GM12891 (cell line): ENCODE data around the gene MCM7.

Experiments used
- DNase-seq: peaks from one replicate; pipeline ENCODE4 v3.0.0; 2011; ENCODE audit warnings: low spot score; ENCODE audit not compliant: insufficient read length
- FAIRE-seq: peaks from 2 replicates; lab custom pipeline; 2011; peaks lifted over from hg19 to GRCh38; lab: Jason Lieb, UNC
- PAX5 ChIP-seq: IDR thresholded peaks from 2 replicates; pipeline ENCODE4 v1.6.1; 2011; ENCODE audit warnings: low read length, moderate library complexity, mild to moderate bottlenecking; ENCODE audit not compliant: insufficient read depth, severe bottlenecking
- POLR2A ChIP-seq: IDR thresholded peaks from 2 replicates; pipeline ENCODE4 v1.6.1; 2011; ENCODE audit warnings: low read depth, low read length, control low read depth
- POLR2AphosphoS5 ChIP-seq: IDR thresholded peaks from 2 replicates; pipeline ENCODE4 v1.6.1; 2011; ENCODE audit warnings: low read depth, low read length, control low read depth
- POU2F2 ChIP-seq: IDR thresholded peaks from 2 replicates; pipeline ENCODE4 v1.6.1; 2011; ENCODE audit warnings: low read depth, mild to moderate bottlenecking, control low read depth, low read length, moderate library complexity
- SPI1 ChIP-seq: IDR thresholded peaks from 2 replicates; pipeline ENCODE4 v1.6.1; 2011; ENCODE audit warnings: low read depth, low read length, control low read depth
- TAF1 ChIP-seq: IDR thresholded peaks from 2 replicates; pipeline ENCODE4 v1.6.1; 2011; ENCODE audit warnings: low read depth, low read length, control low read depth

MCM7 gene

GRCh38 chr7:100109521-100110163 is 8.4 kb upstream of the MCM7 start:
- TF ChIP-seq POLR2AphosphoS5 (no peak), POLR2A (no peak), POU2F2 (no peak), SPI1 (no peak), PAX5 (no peak), TAF1 (no peak)
- no peak for DNase-seq
- no peak for FAIRE-seq

GRCh38 chr7:100107890-100108289 is 6.7 kb upstream of the MCM7 start:
- DNase-seq (no peak), FAIRE-seq (no peak)
- TF ChIP-seq TAF1 (no peak), POLR2AphosphoS5 (no peak), POU2F2 (no peak), SPI1 (no peak), PAX5 (no peak), POLR2A (no peak)

GRCh38 chr7:100107125-100107737 is 6.0 kb upstream of the MCM7 start:
- DNase-seq, result no peak

DNA sequence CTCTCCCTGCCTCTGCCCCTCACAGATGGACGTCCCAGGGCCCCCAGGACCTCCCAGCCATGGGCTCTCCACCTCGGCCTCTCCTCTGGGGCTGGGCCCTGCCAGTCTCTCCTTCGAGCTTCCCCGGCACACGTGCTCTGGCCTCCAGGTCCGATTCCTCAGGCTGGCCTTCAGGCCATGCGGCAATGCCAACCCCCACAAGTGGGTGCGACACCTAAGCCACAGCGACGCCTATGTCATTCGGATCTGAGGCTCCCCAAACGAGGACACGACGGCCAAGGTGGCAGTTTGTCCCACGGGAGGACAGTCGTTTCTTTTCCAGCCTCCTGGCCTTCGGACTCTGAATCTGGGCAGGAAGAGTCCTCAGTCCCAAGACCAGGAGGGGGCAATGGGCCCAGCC is 5.4 kb upstream of the MCM7 start:
- FAIRE-seq, result no peak
- TF ChIP-seq TAF1 (no peak), POU2F2 (no peak), POLR2A (no peak), SPI1 (no peak), POLR2AphosphoS5 (no peak), PAX5 (no peak)
- DNase-seq, result no peak

More at GRCh38 chr7:100107125-100107737, 6.0 kb upstream of the MCM7 start:
- TF ChIP-seq POLR2AphosphoS5, result no peak
- no peak for TF ChIP-seq POLR2A
- TF ChIP-seq POU2F2, result no peak
- TF ChIP-seq PAX5, result no peak
- TF ChIP-seq SPI1, result no peak
- no peak for TF ChIP-seq TAF1
- FAIRE-seq, result no peak

DNA sequence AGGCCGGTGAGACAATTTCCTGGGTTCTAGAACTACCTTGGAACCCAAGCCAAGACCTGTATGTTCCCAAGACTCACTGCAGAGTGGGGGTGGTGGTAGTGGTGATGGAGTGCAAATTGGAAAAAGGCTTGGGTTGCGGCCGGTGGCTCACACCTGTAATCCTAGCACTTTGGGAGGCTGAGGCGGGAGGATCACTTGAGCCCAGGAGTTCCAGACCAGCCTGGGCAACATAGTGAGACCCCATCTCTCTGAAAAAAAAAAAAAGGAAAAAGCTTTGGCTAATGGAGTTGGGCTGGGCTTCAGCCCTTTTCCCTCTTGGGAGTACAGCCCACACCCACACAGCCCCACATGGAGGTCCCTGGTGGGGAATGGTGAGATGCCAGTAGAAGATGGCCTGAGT is 4.3 kb upstream of the MCM7 start:
- TF ChIP-seq PAX5 (no peak), POLR2A (no peak), SPI1 (no peak), POU2F2 (no peak), TAF1 (no peak), POLR2AphosphoS5 (no peak)
- no peak for FAIRE-seq
- DNase-seq, result no peak

GRCh38 chr7:100102950-100103840 is 2.0 kb upstream of the MCM7 start:
- TF ChIP-seq TAF1 (no peak), SPI1 (no peak), POLR2A (no peak), POU2F2 (no peak), PAX5 (no peak), POLR2AphosphoS5 (no peak)
- FAIRE-seq (no peak), DNase-seq (no peak)

DNA sequence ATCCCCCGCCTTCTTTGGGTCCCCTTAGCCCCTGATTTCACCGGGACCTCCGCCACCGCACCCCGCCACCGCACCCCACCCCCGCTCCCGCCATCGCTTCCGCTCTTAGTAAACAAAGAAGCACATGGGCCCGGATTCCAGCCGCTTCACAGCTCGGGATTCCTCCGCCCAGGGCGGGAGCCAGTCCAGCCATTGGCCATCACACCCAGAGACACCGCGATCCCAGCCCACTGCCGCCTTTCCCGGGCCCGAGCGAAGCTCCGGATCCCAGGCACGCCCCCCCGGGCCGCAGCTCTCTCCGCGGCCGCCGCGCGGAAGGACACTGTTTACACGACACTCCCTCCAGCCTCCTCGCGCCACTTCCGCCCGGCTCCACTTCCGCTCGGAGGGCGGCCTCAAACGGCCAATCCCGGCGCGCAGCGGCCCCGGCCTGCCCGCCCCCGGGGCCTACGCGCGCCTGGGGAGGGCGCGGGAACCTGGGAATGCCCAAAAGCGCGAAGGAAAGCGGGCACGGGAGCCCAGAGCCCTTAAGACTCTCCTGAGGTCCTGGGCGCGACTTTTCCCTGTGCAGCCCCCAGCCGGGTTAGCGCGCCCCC is 679 bp downstream of the MCM7 start:
- FAIRE-seq (peak; percentile 90), DNase-seq (peak; percentile 94)
- no peak for TF ChIP-seq PAX5
- peak; percentile 23; the same call in 1 of the 2 replicates for TF ChIP-seq POU2F2
- TF ChIP-seq TAF1, result peak; percentile 57; the same call in 1 of the 2 replicates
- TF ChIP-seq POLR2AphosphoS5, result no peak; the same call in 1 of the 2 replicates
- TF ChIP-seq POLR2A, result no peak
- TF ChIP-seq SPI1, result peak; percentile 74

GRCh38 chr7:100099452-100099851 is 1.7 kb downstream of the MCM7 start:
- no peak for FAIRE-seq
- no peak for TF ChIP-seq PAX5
- TF ChIP-seq POLR2AphosphoS5, result no peak
- TF ChIP-seq TAF1, result no peak
- no peak for TF ChIP-seq POU2F2
- TF ChIP-seq SPI1, result no peak
- TF ChIP-seq POLR2A, result no peak

DNA sequence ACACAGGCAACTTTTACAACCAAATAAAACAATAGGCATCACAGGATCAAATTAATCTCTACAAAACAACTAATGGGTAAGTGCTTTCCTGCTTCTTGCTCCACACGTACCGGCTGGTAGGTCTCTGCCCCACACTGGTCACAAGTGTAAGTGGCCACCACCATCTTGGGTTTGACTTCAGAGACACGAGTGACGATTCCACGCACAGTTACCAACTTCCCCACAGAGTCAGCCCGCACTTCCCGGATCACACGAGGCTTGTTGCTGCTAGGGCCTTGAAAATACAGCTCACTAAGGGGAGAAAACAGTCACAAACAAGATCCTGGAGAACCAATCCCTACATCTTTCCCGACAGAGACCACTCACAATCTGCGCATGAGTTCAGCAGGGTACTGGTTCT is 2.3 kb downstream of the MCM7 start:
- TF ChIP-seq SPI1 (no peak), POU2F2 (no peak), TAF1 (no peak), POLR2AphosphoS5 (no peak; the same call in 1 of the 2 replicates), PAX5 (no peak)
- DNase-seq (no peak), FAIRE-seq (no peak)

More at GRCh38 chr7:100099452-100099851, 1.7 kb downstream of the MCM7 start:
- DNase-seq, result no peak
